CD14-positive monocyte (primary cell): ENCODE measurements around the gene TCAIM. TPM values are rescaled to one million over a fixed set of nuclear protein-coding genes. Genes with fewer than 3 reads are reported as not detected.
A peak's percentile ranks its signal among the peaks of the same experiment; 100 is the strongest.

Source experiments
- DNase-seq, 3 donors: peaks; one replicate each; pipeline ENCODE4 v3.0.0-alpha.2; 2011 to 2022
- H2AFZ ChIP-seq: 2 replicates; pipeline ENCODE4 v1.6.0; 2012; ENCODE audit warnings: mild to moderate bottlenecking, low read depth, low read length, inconsistent platforms; ENCODE audit not compliant: insufficient read depth, poor library complexity, severe bottlenecking
- H3K27ac ChIP-seq, 2 donors: 1 replicate in 1 of 2; 2 replicates in 1 of 2; pipeline ENCODE4 v1.5.1; 2012 to 2013; ENCODE audit warnings: low read length in 2 of 2, control low read depth in 1 of 2, inconsistent platforms in 1 of 2, low read depth in 1 of 2, mild to moderate bottlenecking in 1 of 2
- H3K27me3 ChIP-seq, 2 donors: one replicate each; pipeline versions ENCODE4 v1.6.0 to v1.6.1; 2011 to 2013; ENCODE audit warnings: low read length in 2 of 2; ENCODE audit not compliant: control insufficient read depth in 2 of 2, insufficient read depth in 2 of 2
- H3K36me3 ChIP-seq, 2 donors: replicated peaks in 1 of 2; 1 replicate in 1 of 2; 2 replicates in 1 of 2; pipeline versions ENCODE4 v1.5.1 to v1.6.1; 2012 to 2013; ENCODE audit warnings: low read length in 2 of 2, control low read depth in 1 of 2, inconsistent platforms in 1 of 2, mild to moderate bottlenecking in 1 of 2; ENCODE audit not compliant: insufficient read depth in 2 of 2, control insufficient read depth in 1 of 2
- H3K4me1 ChIP-seq, 2 donors: 1 replicate in 1 of 2; 2 replicates in 1 of 2; pipeline versions ENCODE4 v1.5.1 to v1.6.1; 2012 to 2013; ENCODE audit warnings: low read length in 2 of 2, control low read depth in 1 of 2, inconsistent platforms in 1 of 2, mild to moderate bottlenecking in 1 of 2, moderate library complexity in 1 of 2; ENCODE audit not compliant: insufficient read depth in 2 of 2, control insufficient read depth in 1 of 2
- H3K4me2 ChIP-seq: replicated peaks from 2 replicates; pipeline ENCODE3; 2012; ENCODE audit warnings: low read length, moderate library complexity, mild to moderate bottlenecking; ENCODE audit not compliant: poor library complexity, severe bottlenecking; ENCODE audit errors: extremely low read depth
- H3K4me3 ChIP-seq, 3 experiments: fragments of 200-600 bp in 1 of 3; sonication (generic) in 1 of 3; replicated peaks in 1 of 3; 1 replicate in 2 of 3; 2 replicates in 1 of 3; pipeline ENCODE4 v1.5.1; 2011 to 2013; ENCODE audit warnings: low read length in 3 of 3, mild to moderate bottlenecking in 3 of 3, control low read depth in 2 of 3, low read depth in 2 of 3, inconsistent platforms in 1 of 3, moderate library complexity in 1 of 3
- H3K79me2 ChIP-seq: 2 replicates; pipeline ENCODE4 v1.6.0; 2012; ENCODE audit warnings: mild to moderate bottlenecking, control low read depth, inconsistent platforms, low read length, moderate library complexity; ENCODE audit not compliant: insufficient read depth
- H3K9ac ChIP-seq: 2 replicates; pipeline ENCODE4 v1.6.0; 2017; ENCODE audit warnings: low read length, mild to moderate bottlenecking; ENCODE audit not compliant: insufficient read depth, poor library complexity, severe bottlenecking
- H3K9me3 ChIP-seq, 2 donors: replicated peaks in 1 of 2; 1 replicate in 1 of 2; 2 replicates in 1 of 2; pipeline versions ENCODE4 v1.5.1 to v1.6.1; 2012 to 2013; ENCODE audit warnings: low read length in 2 of 2, control low read depth in 1 of 2; ENCODE audit not compliant: control insufficient read depth in 1 of 2, insufficient read depth in 1 of 2
- H4K20me1 ChIP-seq: 2 replicates; pipeline ENCODE4 v1.6.0; 2012; ENCODE audit warnings: mild to moderate bottlenecking, low read length, control low read depth, moderate library complexity; ENCODE audit not compliant: insufficient read depth
- H3K27ac Mint-ChIP-seq, 7 donors: one replicate each; pipeline ENCODE4 v1.8.0; 2020; ENCODE audit warnings: mild to moderate bottlenecking in 7 of 7, mixed read lengths in 7 of 7, moderate library complexity in 6 of 7, inconsistent platforms in 2 of 7
- H3K27me3 Mint-ChIP-seq, 3 donors: one replicate each; pipeline ENCODE4 v1.8.0; 2021 to 2022; ENCODE audit warnings: low read depth in 3 of 3, mild to moderate bottlenecking in 3 of 3, mixed read lengths in 3 of 3, moderate library complexity in 3 of 3, inconsistent platforms in 1 of 3
- H3K36me3 Mint-ChIP-seq, 2 donors: one replicate each; pipeline ENCODE4 v1.8.0; 2020; ENCODE audit warnings: mixed read lengths in 2 of 2, inconsistent platforms in 1 of 2, mild to moderate bottlenecking in 1 of 2
- H3K4me1 Mint-ChIP-seq: one replicate; pipeline ENCODE4 v1.8.0; 2020; ENCODE audit warnings: mild to moderate bottlenecking, mixed read lengths
- H3K4me3 Mint-ChIP-seq, 2 donors: one replicate each; pipeline ENCODE4 v1.8.0; 2020; ENCODE audit warnings: mild to moderate bottlenecking in 2 of 2, mixed read lengths in 2 of 2, moderate library complexity in 1 of 2
- H3K9me3 Mint-ChIP-seq, 7 donors: one replicate each; pipeline ENCODE4 v1.8.0; 2020 to 2022; ENCODE audit warnings: mixed read lengths in 7 of 7, mild to moderate bottlenecking in 6 of 7, moderate library complexity in 6 of 7, inconsistent platforms in 2 of 7
- CTCF ChIP-seq: fragments of 200-600 bp; IDR thresholded peaks from one replicate; pipeline ENCODE4 v1.8.0; 2022; ENCODE audit warnings: antibody characterized with exemption, mild to moderate bottlenecking
- WGBS: methylation state at CpG from one replicate; pipeline ENCODE4 v1.1.5; 2013; ENCODE audit warnings: missing lambda C conversion rate; ENCODE audit not compliant: insufficient coverage; 5-methylcytosine and 5-hydroxymethylcytosine counted together
- intact Hi-C, 2 donors: fragments of 100-400 bp; cut with micrococcal nuclease; formaldehyde crosslinking; loops; one replicate each; pipeline versions ENCODE4 v1.15.0 to v1.15.1; 2023
- polyA plus RNA-seq, 3 donors: library from polyadenylated mRNA; depleted of rRNA in 1 of 3; unstranded in 2 of 3; stranded (reverse) in 1 of 3; fragments of 300-500 nt in 2 of 3; fragments of >200 nt in 1 of 3; fragmentation: Illumina TruSeq in 2 of 3; gene quantifications; 1 replicate in 2 of 3; 2 replicates in 1 of 3; pipeline ENCODE4 v1.2.3, GENCODE V29; 2012 to 2021

Gene TCAIM
- polyA plus RNA-seq, 3 donors, result 9.1 to 26.7 (median 20.0) TPM

GRCh38 chr3:44411031-44411645 lies 72.6 kb downstream of the TCAIM start:
- Histone ChIP-seq H3K4me2 (no peak overlapping the region), H2AFZ (no peak overlapping the region), H4K20me1 (no peaks in the 10 kb centered on the region), H3K27ac (no peak overlapping the region), H3K9me3 (no peaks in the 10 kb centered on the region), H3K9ac (no peak overlapping the region), H3K27me3 (no peaks in the 10 kb centered on the region), H3K4me1 (no peaks in the 10 kb centered on the region), H3K4me3 (no peak overlapping the region), H3K36me3 (no peaks in the 10 kb centered on the region), H3K79me2 (no peaks in the 10 kb centered on the region)
- H3K9me3 Mint-ChIP-seq, result peaks cover 0 to 4% (median 0%) of the 10 kb centered on the region in 7 donors
- H3K36me3 Mint-ChIP-seq, result peaks cover 0 to 3% of the 10 kb centered on the region in 2 donors
- WGBS, result 90% methylated on average over 9 of the region's 11 CpGs
- peak overlapping the region in 4 of 7 donors; percentile 26 to 43 (median 32) for H3K27ac Mint-ChIP-seq
- H3K4me1 Mint-ChIP-seq, result no peaks in the 10 kb centered on the region
- H3K4me3 Mint-ChIP-seq, result no peak overlapping the region
- intact Hi-C loops, result no loop called here
- peaks cover 0 to 3% (median 0%) of the 10 kb centered on the region in 3 donors for H3K27me3 Mint-ChIP-seq
- DNase-seq, result no peak
- TF ChIP-seq CTCF, result no peak

DNA sequence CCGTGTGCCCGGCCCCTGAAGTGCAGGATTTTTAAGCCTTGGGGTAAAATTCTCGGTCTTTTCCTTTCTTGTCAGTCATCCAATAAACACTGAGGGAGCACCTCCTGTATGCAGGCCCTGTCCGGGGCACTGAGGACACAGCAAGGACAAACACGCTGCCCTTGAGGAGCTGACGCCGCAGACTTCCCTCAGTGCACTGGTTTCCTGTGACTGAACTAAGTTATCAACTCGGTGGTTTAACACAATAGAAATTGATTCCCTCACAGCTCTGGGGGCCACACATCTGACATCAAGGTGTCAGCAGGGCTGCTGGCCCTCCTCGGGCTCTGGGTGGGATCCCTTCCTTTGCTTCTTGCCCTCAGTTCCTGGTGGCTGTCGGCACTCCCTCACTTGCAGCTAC lies 73.8 kb downstream of the TCAIM start:
- intact Hi-C loops, result no loop called here
- no peak for TF ChIP-seq CTCF
- DNase-seq, result no peak
- H3K79me2 ChIP-seq, result no peaks in the 10 kb centered on the region
- Mint-ChIP-seq H3K27ac (peak overlapping the region in 4 of 7 donors; percentile 15 to 50 (median 20)), H3K4me3 (no peak overlapping the region), H3K9me3 (peaks cover 0 to 4% (median 2%) of the 10 kb centered on the region in 7 donors), H3K27me3 (peaks cover 0 to 3% (median 0%) of the 10 kb centered on the region in 3 donors), H3K36me3 (peaks cover 0 to 3% of the 10 kb centered on the region in 2 donors), H3K4me1 (no peaks in the 10 kb centered on the region)
- H3K4me3 ChIP-seq, result no peak overlapping the region
- H3K27ac ChIP-seq, result no peak overlapping the region
- no peak overlapping the region for H2AFZ ChIP-seq
- H4K20me1 ChIP-seq, result no peaks in the 10 kb centered on the region
- H3K4me2 ChIP-seq, result no peak overlapping the region
- WGBS, result 81% methylated on average over 10 of the region's 10 CpGs
- H3K27me3 ChIP-seq, result no peaks in the 10 kb centered on the region
- no peaks in the 10 kb centered on the region for H3K36me3 ChIP-seq
- no peaks in the 10 kb centered on the region for H3K9me3 ChIP-seq
- H3K9ac ChIP-seq, result no peak overlapping the region
- no peaks in the 10 kb centered on the region for H3K4me1 ChIP-seq
